ENCODE measurements around the gene MRPL23. TPM values are rescaled to one million over a fixed set of nuclear protein-coding genes. Genes with fewer than 3 reads are reported as not detected.

Gene MRPL23
- total RNA-seq, 1 experiment from 2014 or later = 98.0 TPM

- Mint-ChIP-seq H3K27me3 (ENCODE audit: insufficient read depth, unreplicated experiment) (peaks cover 60% of the 10 kb centered on the region), H3K27ac (ENCODE audit: low read depth, unreplicated experiment) (no peak overlapping the region), H3K9me3 (ENCODE audit: unreplicated experiment) (peaks cover 7% of the 10 kb centered on the region), H3K36me3 (ENCODE audit: insufficient read depth, unreplicated experiment) (no peaks in the 10 kb centered on the region), H3K4me3 (ENCODE audit: unreplicated experiment) (no peak overlapping the region), H3K4me1 (ENCODE audit: insufficient read depth, unreplicated experiment) (no peaks in the 10 kb centered on the region)
- CTCF ChIA-PET = no interaction called here
- POLR2A ChIA-PET = no interaction called here
- intact Hi-C loops (cut with micrococcal nuclease) = no loop called here
- no peak for DNase-seq (ENCODE audit: unreplicated experiment)
- no TSS peak for BruUV-seq (replicated peaks)
- TF ChIP-seq CTCF (IDR thresholded peaks at IDR 0.05; ENCODE audit: unreplicated experiment) = no peak
Measured at GRCh38 chr11:1913271-1914060, 33.7 kb upstream of the MRPL23 start.

DNA sequence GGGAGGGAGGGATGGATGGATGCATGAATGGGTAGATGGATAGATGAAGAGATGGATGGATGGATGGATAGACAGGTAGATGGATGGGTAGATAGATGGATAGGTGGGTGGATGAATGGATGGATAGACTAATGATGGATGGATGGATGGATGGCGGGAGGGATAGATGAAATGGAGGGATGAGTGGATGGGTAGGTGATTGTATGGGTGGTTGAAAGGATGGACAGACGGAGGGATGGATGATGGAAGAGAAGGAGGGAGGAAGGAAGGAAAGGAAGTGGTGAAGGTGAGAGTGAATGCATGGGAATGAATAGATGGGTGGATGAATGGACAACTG is 31.4 kb upstream of the MRPL23 start:
- CTCF ChIA-PET = no interaction called here
- Mint-ChIP-seq H3K4me1 (ENCODE audit: insufficient read depth, unreplicated experiment) (no peaks in the 10 kb centered on the region), H3K27ac (ENCODE audit: low read depth, unreplicated experiment) (no peak overlapping the region), H3K4me3 (ENCODE audit: unreplicated experiment) (no peak overlapping the region), H3K36me3 (ENCODE audit: insufficient read depth, unreplicated experiment) (no peaks in the 10 kb centered on the region), H3K9me3 (ENCODE audit: unreplicated experiment) (peaks cover 7% of the 10 kb centered on the region), H3K27me3 (ENCODE audit: insufficient read depth, unreplicated experiment) (peaks cover 37% of the 10 kb centered on the region)
- DNase-seq (ENCODE audit: unreplicated experiment) = no peak
- intact Hi-C loops (cut with micrococcal nuclease) = loop anchor here (5.0 kb wide), 1 partner anchor 33 kb away; no protein-coding TSS in a partner anchor
- no TSS peak for BruUV-seq (replicated peaks)
- POLR2A ChIA-PET = no interaction called here
- TF ChIP-seq CTCF (IDR thresholded peaks at IDR 0.05; ENCODE audit: unreplicated experiment) = no peak

DNA sequence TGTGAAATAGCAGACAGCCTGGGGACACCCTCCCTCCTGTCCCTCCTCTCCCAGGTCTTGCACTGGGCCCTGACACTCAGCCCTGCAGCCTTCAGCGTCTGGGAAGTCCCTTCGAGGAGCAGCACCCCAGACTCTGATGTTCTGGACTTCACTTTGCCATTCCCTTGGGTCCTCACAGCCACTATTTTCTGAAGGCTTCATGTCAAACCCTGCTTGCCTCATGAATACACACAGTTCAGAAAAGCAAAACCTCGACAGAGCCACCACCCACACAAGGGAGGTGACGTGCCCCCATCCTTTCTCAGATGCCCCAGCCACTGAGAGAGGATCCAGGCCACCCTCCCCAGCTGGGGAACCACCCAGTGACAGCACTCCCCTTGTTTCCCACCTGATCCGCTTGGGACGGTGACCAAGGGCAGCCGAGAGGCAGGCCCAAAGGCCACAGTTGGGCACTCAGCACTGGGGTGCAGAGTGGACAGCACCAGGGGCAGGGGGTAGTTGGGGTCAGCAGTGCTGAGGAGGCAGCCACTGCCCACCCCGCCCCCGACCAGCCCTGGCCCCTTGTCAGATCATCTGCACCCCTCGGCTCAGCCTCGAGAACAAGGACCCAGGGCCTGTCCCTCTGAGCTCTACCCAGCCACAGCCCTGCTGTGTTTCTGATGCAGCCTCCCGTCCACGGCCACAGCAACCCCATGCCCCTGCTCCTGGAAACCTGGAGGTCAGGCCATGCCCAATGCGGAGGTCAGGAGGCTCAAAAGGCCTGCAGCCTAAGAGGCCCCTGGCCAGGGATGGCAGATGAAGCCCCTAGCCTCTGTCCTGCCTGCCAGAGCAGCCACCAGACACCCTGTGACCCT is 30.8 kb upstream of the MRPL23 start:
- ChIA-PET CTCF (interaction anchor here (0.7 to 1.0 kb wide), 2 partner anchors 79 to 215 kb away, joined by 3 read pairs; no protein-coding TSS in a partner anchor), POLR2A (no interaction called here)
- H3K4me1 Mint-ChIP-seq (ENCODE audit: insufficient read depth, unreplicated experiment) = no peaks in the 10 kb centered on the region
- peaks cover 7% of the 10 kb centered on the region for H3K9me3 Mint-ChIP-seq (ENCODE audit: unreplicated experiment)
- H3K27ac Mint-ChIP-seq (ENCODE audit: low read depth, unreplicated experiment) = no peak overlapping the region
- H3K4me3 Mint-ChIP-seq (ENCODE audit: unreplicated experiment) = no peak overlapping the region
- no peaks in the 10 kb centered on the region for H3K36me3 Mint-ChIP-seq (ENCODE audit: insufficient read depth, unreplicated experiment)
- no peak for TF ChIP-seq CTCF (IDR thresholded peaks at IDR 0.05; ENCODE audit: unreplicated experiment)
- no TSS peak for BruUV-seq (replicated peaks)
- H3K27me3 Mint-ChIP-seq (ENCODE audit: insufficient read depth, unreplicated experiment) = peaks cover 32% of the 10 kb centered on the region
- no peak for DNase-seq (ENCODE audit: unreplicated experiment)
- intact Hi-C loops (cut with micrococcal nuclease) = loop anchor here (5.0 kb wide), 1 partner anchor 34 kb away; no protein-coding TSS in a partner anchor

- Mint-ChIP-seq H3K4me3 (ENCODE audit: unreplicated experiment) (no peak overlapping the region), H3K9me3 (ENCODE audit: unreplicated experiment) (peaks cover 7% of the 10 kb centered on the region), H3K4me1 (ENCODE audit: insufficient read depth, unreplicated experiment) (no peaks in the 10 kb centered on the region), H3K27me3 (ENCODE audit: insufficient read depth, unreplicated experiment) (peaks cover 32% of the 10 kb centered on the region), H3K36me3 (ENCODE audit: insufficient read depth, unreplicated experiment) (no peaks in the 10 kb centered on the region), H3K27ac (ENCODE audit: low read depth, unreplicated experiment) (no peak overlapping the region)
- ChIA-PET CTCF (interaction anchor here (1.0 kb wide), 1 partner anchor 216 kb away, joined by 3 read pairs; no protein-coding TSS in a partner anchor), POLR2A (no interaction called here)
- intact Hi-C loops (cut with micrococcal nuclease) = loop anchor here (5.0 kb wide), 1 partner anchor 35 kb away; no protein-coding TSS in a partner anchor
- TF ChIP-seq CTCF (IDR thresholded peaks at IDR 0.05; ENCODE audit: unreplicated experiment) = no peak
- no peak for DNase-seq (ENCODE audit: unreplicated experiment)
- no TSS peak for BruUV-seq (replicated peaks)
Measured at GRCh38 chr11:1916986-1917522, 30.1 kb upstream of the MRPL23 start.
